GM23338 (cell line): ENCODE measurements around the gene CD302.

Source experiments
- EZH2 ChIP-seq: fragments of 200-600 bp; sonication (generic); IDR thresholded peaks from one replicate; pipeline ENCODE4 v1.8.0; 2017; ENCODE audit warnings: antibody characterized with exemption, mild to moderate bottlenecking, low read depth; ENCODE audit not compliant: unreplicated experiment
- ZNF114 ChIP-seq: fragments of 250-450 bp; sonication (Bioruptor Pico); IDR thresholded peaks from 2 replicates; pipeline ENCODE4 v1.5.0; 2020; ENCODE audit warnings: mild to moderate bottlenecking, moderate library complexity
- TF ChIP-seq, protein P1 (sequence below), 2 experiments: fragments of 200-600 bp in 1 of 2; sonication (generic) in 1 of 2; conservative IDR thresholded peaks; 2 replicates each; pipeline versions ENCODE4 v1.5.1 to v1.6.1; 2016 to 2017; ENCODE audit warnings: antibody characterized with exemption in 2 of 2, low read depth in 2 of 2, mild to moderate bottlenecking in 2 of 2, moderate library complexity in 1 of 2

DNA sequence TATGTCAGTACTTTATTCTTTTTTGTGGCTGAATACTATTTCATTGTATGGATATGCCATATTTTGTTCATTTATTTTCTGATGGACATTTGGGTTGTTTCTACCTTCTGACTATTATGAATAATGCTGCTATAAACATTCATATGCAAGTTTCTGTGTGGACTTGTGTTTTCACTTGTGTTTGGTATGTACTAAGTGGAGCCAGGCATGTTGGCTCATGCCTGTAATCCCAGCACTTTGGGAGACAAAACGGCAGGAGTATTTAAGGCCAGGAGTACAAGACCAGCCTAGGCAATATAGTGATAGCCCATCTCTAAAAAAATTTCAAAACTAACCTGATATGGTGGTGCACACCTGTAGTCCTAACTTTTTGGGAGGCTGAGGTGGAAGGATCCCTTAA is 62.4 kb downstream of the CD302 start:
- no peak for TF ChIP-seq ZNF114
- no peak for TF ChIP-seq EZH2
- TF ChIP-seq, protein P1, sequence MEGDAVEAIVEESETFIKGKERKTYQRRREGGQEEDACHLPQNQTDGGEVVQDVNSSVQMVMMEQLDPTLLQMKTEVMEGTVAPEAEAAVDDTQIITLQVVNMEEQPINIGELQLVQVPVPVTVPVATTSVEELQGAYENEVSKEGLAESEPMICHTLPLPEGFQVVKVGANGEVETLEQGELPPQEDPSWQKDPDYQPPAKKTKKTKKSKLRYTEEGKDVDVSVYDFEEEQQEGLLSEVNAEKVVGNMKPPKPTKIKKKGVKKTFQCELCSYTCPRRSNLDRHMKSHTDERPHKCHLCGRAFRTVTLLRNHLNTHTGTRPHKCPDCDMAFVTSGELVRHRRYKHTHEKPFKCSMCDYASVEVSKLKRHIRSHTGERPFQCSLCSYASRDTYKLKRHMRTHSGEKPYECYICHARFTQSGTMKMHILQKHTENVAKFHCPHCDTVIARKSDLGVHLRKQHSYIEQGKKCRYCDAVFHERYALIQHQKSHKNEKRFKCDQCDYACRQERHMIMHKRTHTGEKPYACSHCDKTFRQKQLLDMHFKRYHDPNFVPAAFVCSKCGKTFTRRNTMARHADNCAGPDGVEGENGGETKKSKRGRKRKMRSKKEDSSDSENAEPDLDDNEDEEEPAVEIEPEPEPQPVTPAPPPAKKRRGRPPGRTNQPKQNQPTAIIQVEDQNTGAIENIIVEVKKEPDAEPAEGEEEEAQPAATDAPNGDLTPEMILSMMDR (conservative IDR thresholded peaks at IDR 0.05; ENCODE audit: low read depth in 2 of 2): no peak
